ENCODE results near the gene CIAO1. TPM values are rescaled to one million over a fixed set of nuclear protein-coding genes. Genes with fewer than 3 reads are reported as not detected.

Gene CIAO1
- total and polyA plus RNA-seq, 2 experiments from 2014 or later: 71.2 to 90.1 TPM

- Histone ChIP-seq H3K79me2 (no peaks in the 10 kb centered on the region), H3K4me1 (ENCODE audit: insufficient read depth) (no peaks in the 10 kb centered on the region), H3K36me3 (replicated peaks; ENCODE audit: insufficient read depth, low read depth) (peaks cover 3% of the 10 kb centered on the region), H3K9me3 (ENCODE audit: low read depth) (no peaks in the 10 kb centered on the region), H3K27me3 (no peaks in the 10 kb centered on the region), H3K4me2 (no peak overlapping the region), H3K9me2 (replicated peaks; ENCODE audit: insufficient read depth) (no peaks in the 10 kb centered on the region), H3K4me3 (no peak overlapping the region), H4K20me1 (ENCODE audit: insufficient read depth, poor library complexity, severe bottlenecking) (no peaks in the 10 kb centered on the region), H2AFZ (no peak overlapping the region), H3K27ac (no peak overlapping the region)
- no peak for TF ChIP-seq EZH2 (IDR thresholded peaks at IDR 0.05; ENCODE audit: borderline replicate concordance)
- no peak for TF ChIP-seq CTCF (IDR thresholded peaks at IDR 0.05; ENCODE audit: poor library complexity)
- TF ChIP-seq EZH2phosphoT487 (IDR thresholded peaks at IDR 0.05; ENCODE audit: low read depth, severe bottlenecking, unreplicated experiment): no peak
- 92% methylated on average over 7 of the region's 7 CpGs for WGBS (ENCODE audit: low lambda C conversion rate, missing lambda C conversion rate)
- DNase-seq (ENCODE audit: low spot score): no peak
Measured at GRCh38 chr2:96274355-96275056, 8.5 kb downstream of the CIAO1 start.

GRCh38 chr2:96276787-96277499 is 10.9 kb downstream of the CIAO1 start:
- WGBS (ENCODE audit: low lambda C conversion rate, missing lambda C conversion rate): 98% methylated on average over 21 of the region's 21 CpGs
- H3K27ac ChIP-seq: no peak overlapping the region
- H3K9me3 ChIP-seq (ENCODE audit: low read depth): no peaks in the 10 kb centered on the region
- no peaks in the 10 kb centered on the region for H3K27me3 ChIP-seq
- H3K9me2 ChIP-seq (replicated peaks; ENCODE audit: insufficient read depth): no peaks in the 10 kb centered on the region
- H4K20me1 ChIP-seq (ENCODE audit: insufficient read depth, poor library complexity, severe bottlenecking): no peaks in the 10 kb centered on the region
- DNase-seq (ENCODE audit: low spot score): no peak
- H3K79me2 ChIP-seq: no peaks in the 10 kb centered on the region
- H3K4me1 ChIP-seq (ENCODE audit: insufficient read depth): no peaks in the 10 kb centered on the region
- TF ChIP-seq EZH2 (IDR thresholded peaks at IDR 0.05; ENCODE audit: borderline replicate concordance): no peak
- TF ChIP-seq CTCF (IDR thresholded peaks at IDR 0.05; ENCODE audit: poor library complexity): no peak
- no peak overlapping the region for H3K4me3 ChIP-seq
- no peak overlapping the region for H3K4me2 ChIP-seq
- peaks cover 4% of the 10 kb centered on the region for H3K36me3 ChIP-seq (replicated peaks; ENCODE audit: insufficient read depth, low read depth)
- H2AFZ ChIP-seq: no peak overlapping the region

GRCh38 chr2:96287273-96287856 is 21.3 kb downstream of the CIAO1 start:
- Histone ChIP-seq H4K20me1 (ENCODE audit: insufficient read depth, poor library complexity, severe bottlenecking) (no peaks in the 10 kb centered on the region), H3K9me2 (replicated peaks; ENCODE audit: insufficient read depth) (no peaks in the 10 kb centered on the region), H3K27ac (no peak overlapping the region), H3K36me3 (replicated peaks; ENCODE audit: insufficient read depth, low read depth) (no peaks in the 10 kb centered on the region), H3K4me2 (no peak overlapping the region), H3K9me3 (ENCODE audit: low read depth) (no peaks in the 10 kb centered on the region), H3K27me3 (no peaks in the 10 kb centered on the region), H3K79me2 (no peaks in the 10 kb centered on the region), H3K4me3 (no peak overlapping the region), H2AFZ (no peak overlapping the region), H3K4me1 (ENCODE audit: insufficient read depth) (no peaks in the 10 kb centered on the region)
- no peak for DNase-seq (ENCODE audit: low spot score)
- TF ChIP-seq EZH2 (IDR thresholded peaks at IDR 0.05; ENCODE audit: borderline replicate concordance) (no peak), CTCF (IDR thresholded peaks at IDR 0.05; ENCODE audit: poor library complexity) (no peak), EZH2phosphoT487 (IDR thresholded peaks at IDR 0.05; ENCODE audit: low read depth, severe bottlenecking, unreplicated experiment) (no peak)
- WGBS (ENCODE audit: low lambda C conversion rate, missing lambda C conversion rate): 98% methylated on average over 6 of the region's 6 CpGs
